Ishikawa (cell line): ENCODE data around the gene BOLL.

Experiments used
- CEBPB ChIP-seq: IDR thresholded peaks from 2 replicates; pipeline ENCODE4 v1.6.1; 2012
- CREB1 ChIP-seq: IDR thresholded peaks from 2 replicates; pipeline ENCODE4 v1.6.1; 2012; ENCODE audit warnings: low read depth
- EGR1 ChIP-seq: IDR thresholded peaks from 2 replicates; pipeline ENCODE4 v1.6.1; 2012
- EP300 ChIP-seq: IDR thresholded peaks from 2 replicates; pipeline ENCODE4 v1.6.1; 2012; ENCODE audit warnings: borderline replicate concordance
- FOXM1 ChIP-seq: IDR thresholded peaks from 2 replicates; pipeline ENCODE4 v1.6.1; 2012; ENCODE audit warnings: low read depth, borderline replicate concordance
- NFIC ChIP-seq: IDR thresholded peaks from 2 replicates; pipeline ENCODE4 v1.6.1; 2012
- RAD21 ChIP-seq: IDR thresholded peaks from 2 replicates; pipeline ENCODE4 v1.6.1; 2012; ENCODE audit warnings: low read depth
- TAF1 ChIP-seq: IDR thresholded peaks from 2 replicates; pipeline ENCODE4 v1.6.1; 2012; ENCODE audit warnings: low read depth, mild to moderate bottlenecking
- TCF12 ChIP-seq: IDR thresholded peaks from 2 replicates; pipeline ENCODE4 v1.6.1; 2012; ENCODE audit warnings: low read depth
- TEAD4 ChIP-seq: IDR thresholded peaks from 2 replicates; pipeline ENCODE4 v1.6.1; 2012
- YY1 ChIP-seq: IDR thresholded peaks from 2 replicates; pipeline ENCODE4 v1.6.1; 2012; ENCODE audit warnings: low read depth
- ZBTB7A ChIP-seq: IDR thresholded peaks from 2 replicates; pipeline ENCODE4 v1.6.1; 2012; ENCODE audit warnings: low read depth
- TF ChIP-seq, protein P1 (sequence below): IDR thresholded peaks from 2 replicates; pipeline ENCODE4 v1.6.1; 2012
- TF ChIP-seq, protein P2 (sequence below): IDR thresholded peaks from 2 replicates; pipeline ENCODE4 v1.6.1; 2012
- TF ChIP-seq, protein P3 (sequence below): IDR thresholded peaks from 2 replicates; pipeline ENCODE4 v1.6.1; 2012; ENCODE audit warnings: low read depth, mild to moderate bottlenecking

BOLL gene

DNA sequence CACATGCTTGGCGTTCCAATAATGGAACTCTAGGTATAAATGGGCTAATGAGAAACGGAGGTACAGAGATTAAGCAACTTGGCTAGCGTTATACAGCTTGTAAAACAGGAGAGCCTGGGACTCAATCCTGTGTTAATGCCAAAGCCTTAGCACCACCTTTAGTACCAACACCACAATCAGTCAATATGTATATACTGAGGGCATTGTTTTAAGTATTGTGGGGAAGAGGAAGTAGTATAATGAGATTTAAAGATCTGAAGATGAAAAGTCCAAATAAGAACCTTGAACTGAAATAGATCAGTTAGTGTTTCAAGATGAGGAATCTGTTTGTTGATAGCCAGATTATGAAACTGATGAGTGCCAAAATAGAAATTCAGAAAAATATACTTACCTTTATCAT, 71.8 kb downstream of the BOLL start:
- TF ChIP-seq EGR1 (no peak), NFIC (no peak), CREB1 (no peak), ZBTB7A (no peak), YY1 (no peak), TAF1 (no peak), TCF12 (no peak), CEBPB (no peak), TEAD4 (no peak), FOXM1 (no peak), RAD21 (no peak), EP300 (no peak)
- TF ChIP-seq, protein P1, sequence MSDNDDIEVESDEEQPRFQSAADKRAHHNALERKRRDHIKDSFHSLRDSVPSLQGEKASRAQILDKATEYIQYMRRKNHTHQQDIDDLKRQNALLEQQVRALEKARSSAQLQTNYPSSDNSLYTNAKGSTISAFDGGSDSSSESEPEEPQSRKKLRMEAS: no peak
- TF ChIP-seq, protein P2, sequence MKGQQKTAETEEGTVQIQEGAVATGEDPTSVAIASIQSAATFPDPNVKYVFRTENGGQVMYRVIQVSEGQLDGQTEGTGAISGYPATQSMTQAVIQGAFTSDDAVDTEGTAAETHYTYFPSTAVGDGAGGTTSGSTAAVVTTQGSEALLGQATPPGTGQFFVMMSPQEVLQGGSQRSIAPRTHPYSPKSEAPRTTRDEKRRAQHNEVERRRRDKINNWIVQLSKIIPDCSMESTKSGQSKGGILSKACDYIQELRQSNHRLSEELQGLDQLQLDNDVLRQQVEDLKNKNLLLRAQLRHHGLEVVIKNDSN: no peak
- TF ChIP-seq, protein P3, sequence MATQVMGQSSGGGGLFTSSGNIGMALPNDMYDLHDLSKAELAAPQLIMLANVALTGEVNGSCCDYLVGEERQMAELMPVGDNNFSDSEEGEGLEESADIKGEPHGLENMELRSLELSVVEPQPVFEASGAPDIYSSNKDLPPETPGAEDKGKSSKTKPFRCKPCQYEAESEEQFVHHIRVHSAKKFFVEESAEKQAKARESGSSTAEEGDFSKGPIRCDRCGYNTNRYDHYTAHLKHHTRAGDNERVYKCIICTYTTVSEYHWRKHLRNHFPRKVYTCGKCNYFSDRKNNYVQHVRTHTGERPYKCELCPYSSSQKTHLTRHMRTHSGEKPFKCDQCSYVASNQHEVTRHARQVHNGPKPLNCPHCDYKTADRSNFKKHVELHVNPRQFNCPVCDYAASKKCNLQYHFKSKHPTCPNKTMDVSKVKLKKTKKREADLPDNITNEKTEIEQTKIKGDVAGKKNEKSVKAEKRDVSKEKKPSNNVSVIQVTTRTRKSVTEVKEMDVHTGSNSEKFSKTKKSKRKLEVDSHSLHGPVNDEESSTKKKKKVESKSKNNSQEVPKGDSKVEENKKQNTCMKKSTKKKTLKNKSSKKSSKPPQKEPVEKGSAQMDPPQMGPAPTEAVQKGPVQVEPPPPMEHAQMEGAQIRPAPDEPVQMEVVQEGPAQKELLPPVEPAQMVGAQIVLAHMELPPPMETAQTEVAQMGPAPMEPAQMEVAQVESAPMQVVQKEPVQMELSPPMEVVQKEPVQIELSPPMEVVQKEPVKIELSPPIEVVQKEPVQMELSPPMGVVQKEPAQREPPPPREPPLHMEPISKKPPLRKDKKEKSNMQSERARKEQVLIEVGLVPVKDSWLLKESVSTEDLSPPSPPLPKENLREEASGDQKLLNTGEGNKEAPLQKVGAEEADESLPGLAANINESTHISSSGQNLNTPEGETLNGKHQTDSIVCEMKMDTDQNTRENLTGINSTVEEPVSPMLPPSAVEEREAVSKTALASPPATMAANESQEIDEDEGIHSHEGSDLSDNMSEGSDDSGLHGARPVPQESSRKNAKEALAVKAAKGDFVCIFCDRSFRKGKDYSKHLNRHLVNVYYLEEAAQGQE: no peak

DNA sequence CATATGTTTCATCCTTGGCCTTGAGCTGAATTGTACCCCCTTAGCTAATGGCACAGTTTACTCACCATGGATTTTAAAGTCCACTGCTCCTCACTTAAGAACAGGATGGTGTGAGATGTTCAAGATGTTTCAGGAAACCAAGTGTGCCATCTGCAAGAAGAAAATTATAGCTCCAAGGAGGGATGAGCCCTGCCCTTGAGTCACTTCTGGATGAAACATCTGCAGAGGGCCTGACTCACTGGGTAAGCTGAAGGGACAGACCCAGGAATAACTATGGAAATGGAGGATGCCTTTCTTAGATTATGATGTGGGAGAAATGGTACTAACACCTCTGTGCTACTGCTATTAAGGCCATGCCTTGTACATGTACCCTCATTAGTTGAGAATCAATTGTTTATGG, 73.5 kb downstream of the BOLL start:
- TF ChIP-seq EGR1: no peak
- no peak for TF ChIP-seq CREB1
- TF ChIP-seq TEAD4: no peak
- no peak for TF ChIP-seq YY1
- TF ChIP-seq NFIC: no peak
- no peak for TF ChIP-seq ZBTB7A
- TF ChIP-seq, protein P3: no peak
- TF ChIP-seq TAF1: no peak
- no peak for TF ChIP-seq TCF12
- no peak for TF ChIP-seq RAD21
- TF ChIP-seq, protein P1: no peak
- TF ChIP-seq, protein P2: no peak
- no peak for TF ChIP-seq EP300
- TF ChIP-seq CEBPB: no peak

DNA sequence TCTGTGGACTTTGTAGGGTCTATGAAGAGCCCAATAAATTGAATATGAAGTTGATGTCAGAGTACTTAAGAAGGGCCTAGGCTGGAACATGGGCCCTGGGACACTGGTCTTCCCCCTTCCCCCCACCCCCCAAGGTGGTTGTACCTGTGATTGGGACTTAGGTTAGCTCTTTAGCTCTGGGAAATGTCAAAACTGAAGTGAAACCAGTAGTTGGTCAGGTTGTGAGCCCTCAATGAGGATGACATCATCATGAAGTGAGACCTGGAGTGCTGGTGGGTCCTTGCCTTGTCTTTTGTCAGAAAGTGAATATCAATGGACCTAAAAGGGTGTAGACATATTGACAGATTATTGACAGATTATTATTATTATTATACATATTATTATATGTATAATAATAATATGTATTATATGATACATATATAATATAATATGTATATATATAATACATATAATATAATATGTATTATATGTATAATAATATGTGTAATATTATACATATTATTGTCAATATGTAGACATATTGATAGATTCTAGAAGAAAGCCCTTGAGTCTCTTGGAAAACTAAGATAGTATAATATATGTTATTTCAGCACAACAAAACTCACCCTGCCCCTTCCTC, 74.6 kb downstream of the BOLL start:
- TF ChIP-seq EP300: no peak
- TF ChIP-seq, protein P2: no peak
- no peak for TF ChIP-seq TAF1
- TF ChIP-seq, protein P1: no peak
- TF ChIP-seq EGR1: no peak
- TF ChIP-seq FOXM1: no peak
- no peak for TF ChIP-seq NFIC
- TF ChIP-seq TEAD4: no peak
- no peak for TF ChIP-seq CEBPB
- TF ChIP-seq CREB1: no peak
- TF ChIP-seq, protein P3: no peak
- no peak for TF ChIP-seq YY1

GRCh38 chr2:197708331-197708730, 76.8 kb downstream of the BOLL start:
- TF ChIP-seq, protein P3: no peak
- TF ChIP-seq FOXM1: no peak
- TF ChIP-seq, protein P1: no peak
- TF ChIP-seq ZBTB7A: no peak
- no peak for TF ChIP-seq EP300
- TF ChIP-seq EGR1: no peak
